GM19025 (cell line): Measurements from ENCODE around the gene PCSK4.
"Not testable (repeated sequence)": the region's sequence is repeated elsewhere in the genome, so short reads cannot be mapped to it uniquely, and the experiment has no call there.

Source experiments
- ATAC-seq: cut with Tn5 transposase; IDR thresholded peaks from one replicate; pipeline ENCODE4 v1.9.1; 2021; ENCODE audit warnings: mild to moderate bottlenecking, low read depth, moderate library complexity; ENCODE audit not compliant: unreplicated experiment

The PCSK4 gene

DNA sequence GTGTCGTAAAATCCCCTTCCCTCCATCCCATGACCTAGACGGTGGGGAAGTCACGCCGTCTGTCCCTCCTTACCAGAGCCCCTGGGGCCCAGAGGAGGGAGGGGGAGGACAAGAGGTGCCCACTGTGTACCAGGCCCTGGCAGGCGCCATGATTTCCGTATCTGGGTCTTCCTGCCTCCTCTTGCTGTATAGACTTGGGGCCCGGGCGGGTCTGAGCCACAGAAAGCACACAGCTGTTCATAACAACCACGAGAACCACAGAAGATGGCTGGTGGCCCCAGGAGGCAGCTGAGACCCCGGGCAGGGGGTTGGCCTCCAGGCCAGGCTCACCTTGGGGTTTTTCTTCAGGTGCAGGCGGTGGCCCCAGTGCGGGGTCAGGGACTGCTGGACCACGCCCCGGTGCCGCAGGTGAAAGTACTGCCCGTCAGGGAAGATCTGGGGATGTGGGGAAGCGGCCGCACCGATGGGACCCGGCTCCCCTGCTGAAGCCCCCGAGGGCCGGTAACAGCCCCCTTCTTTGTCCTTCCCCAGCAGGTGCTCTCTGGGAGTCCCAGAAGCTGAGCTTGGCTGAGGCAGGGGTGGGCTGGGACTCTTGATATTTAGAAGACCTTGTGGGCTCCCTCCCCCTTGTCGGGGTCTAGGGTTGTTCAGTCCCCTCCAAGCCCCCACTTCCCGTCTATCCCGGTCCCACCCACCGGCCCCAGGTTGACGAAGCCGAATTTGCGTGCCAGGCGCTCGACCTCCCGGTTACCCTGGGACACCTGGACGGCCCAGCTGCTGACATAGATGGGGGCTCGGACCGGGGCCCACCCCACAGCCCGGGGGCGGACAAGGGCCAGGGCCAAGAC is 463 bp downstream of the PCSK4 start:
- no peak for ATAC-seq

GRCh38 chr19:1488282-1488601 is 1.9 kb downstream of the PCSK4 start:
- ATAC-seq: no peak

DNA sequence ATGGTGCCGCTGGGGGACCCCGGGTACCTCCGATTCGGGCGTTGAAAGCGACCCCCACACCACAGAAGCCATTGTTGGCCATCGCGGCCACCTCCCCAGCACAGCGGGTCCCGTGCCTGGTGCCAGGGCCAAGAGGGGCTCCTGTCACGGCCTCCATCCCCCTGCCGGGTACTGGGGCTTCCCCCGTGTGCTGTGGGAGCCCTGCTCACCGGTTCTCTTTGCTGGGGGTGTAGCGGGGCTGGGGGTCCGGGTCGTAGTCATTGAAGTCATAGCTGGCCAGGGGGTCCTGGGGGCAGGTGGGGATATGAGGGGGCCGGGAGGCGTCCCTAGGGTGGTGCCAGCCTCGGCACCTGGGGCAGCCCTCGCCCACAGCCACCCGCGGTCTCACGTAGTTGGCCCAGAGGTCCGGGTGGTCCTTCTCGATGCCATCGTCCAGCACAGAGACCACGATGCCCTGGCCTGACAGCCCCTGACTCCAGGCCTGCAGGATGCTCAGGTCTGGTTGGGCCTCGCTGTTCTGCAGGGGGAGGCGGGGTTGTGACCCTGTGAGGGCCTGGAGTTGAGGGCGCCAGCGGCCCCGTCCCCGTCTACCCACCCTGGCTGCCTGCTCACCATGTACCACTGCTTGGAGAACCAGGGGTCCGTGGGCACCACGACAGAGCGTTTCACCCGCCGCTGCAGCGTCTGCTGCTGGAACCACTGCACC is 2.4 kb downstream of the PCSK4 start:
- ATAC-seq: no peak

DNA sequence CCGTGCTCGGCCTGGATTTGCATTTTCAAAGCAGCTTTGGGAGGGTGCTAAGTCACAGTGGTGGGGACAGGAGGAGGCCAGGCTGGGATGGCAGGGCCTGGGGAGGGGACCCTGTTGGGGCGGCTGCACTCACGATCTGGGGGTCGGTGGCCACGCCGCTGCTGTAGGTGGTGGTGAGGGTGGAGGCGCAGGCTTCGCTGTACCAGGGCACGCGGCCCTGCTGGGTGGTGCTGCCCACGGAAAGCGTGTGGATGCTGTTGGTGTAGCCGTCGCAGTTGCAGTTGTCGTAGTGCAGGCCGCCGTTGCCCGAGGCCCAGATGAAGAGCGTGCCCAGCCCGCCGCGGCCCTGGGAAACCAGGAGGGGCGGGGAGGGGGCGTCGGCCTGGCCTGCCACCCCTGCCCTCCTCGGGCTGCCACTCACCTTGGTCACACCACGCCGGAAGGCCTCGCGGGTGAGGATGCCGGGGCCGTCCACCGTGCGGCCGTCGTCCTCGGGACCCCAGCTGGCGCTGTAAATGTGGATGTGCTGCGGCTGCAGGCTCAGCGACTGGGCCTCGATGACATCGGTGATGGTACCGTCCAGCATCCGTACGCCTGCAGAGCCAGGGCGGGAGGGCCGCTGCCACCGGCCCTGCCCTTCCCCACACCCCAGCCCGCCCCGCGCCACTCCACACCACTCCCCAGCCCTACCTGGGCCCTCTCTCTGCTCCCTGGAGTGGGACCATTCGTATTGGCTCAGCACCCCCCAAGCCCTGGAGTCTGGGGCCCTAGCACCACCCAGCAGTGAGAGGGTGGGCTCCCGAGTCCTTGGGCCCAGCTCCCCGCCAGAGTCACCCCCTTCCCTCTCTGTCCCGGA is 3.2 kb downstream of the PCSK4 start:
- no peak for ATAC-seq

- no peak for ATAC-seq
These were observed 6.1 kb downstream of the PCSK4 start for GRCh38 chr19:1483979-1484428.

DNA sequence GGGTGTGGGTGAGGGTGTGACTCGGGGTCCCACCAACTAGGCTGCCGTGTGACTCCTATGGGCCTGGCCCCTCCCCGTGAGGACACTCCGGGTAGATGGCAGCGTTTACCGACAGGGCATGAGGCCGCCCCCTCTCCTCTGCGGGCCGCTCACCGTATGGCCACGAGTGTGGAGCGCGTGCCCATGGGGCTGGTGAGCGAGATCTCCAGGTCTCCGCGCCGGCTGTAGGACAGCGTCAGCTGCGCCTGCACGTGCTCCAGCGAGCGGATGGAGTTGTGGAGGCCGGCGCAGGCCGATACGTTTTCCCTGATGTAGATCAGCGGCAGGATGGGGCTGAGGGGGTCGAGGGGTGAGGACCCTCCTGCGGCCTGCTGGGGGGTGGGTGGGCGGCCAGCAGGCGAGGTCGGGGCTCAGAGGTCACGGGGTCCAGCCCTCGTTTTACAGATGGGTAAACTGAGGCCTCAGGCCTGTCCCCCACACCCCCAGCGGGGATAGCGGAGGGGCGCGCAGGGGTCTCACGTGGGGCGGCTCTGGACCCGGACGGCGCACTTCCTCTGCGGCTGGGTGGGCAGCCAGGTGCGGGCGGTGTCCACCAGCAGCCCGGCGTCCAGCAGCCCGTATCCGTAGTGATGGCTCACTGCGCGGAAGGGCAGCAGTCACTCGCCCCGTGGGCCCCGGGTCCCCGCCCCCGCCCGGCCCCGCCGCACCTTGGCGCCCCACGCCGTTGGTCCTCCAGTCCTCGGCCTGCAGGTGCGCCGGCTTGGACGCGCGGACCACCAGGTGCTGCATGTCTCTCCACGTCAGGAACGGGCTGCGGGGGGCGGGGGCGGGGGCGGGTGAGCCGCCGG is 6.8 kb downstream of the PCSK4 start:
- no peak for ATAC-seq

DNA sequence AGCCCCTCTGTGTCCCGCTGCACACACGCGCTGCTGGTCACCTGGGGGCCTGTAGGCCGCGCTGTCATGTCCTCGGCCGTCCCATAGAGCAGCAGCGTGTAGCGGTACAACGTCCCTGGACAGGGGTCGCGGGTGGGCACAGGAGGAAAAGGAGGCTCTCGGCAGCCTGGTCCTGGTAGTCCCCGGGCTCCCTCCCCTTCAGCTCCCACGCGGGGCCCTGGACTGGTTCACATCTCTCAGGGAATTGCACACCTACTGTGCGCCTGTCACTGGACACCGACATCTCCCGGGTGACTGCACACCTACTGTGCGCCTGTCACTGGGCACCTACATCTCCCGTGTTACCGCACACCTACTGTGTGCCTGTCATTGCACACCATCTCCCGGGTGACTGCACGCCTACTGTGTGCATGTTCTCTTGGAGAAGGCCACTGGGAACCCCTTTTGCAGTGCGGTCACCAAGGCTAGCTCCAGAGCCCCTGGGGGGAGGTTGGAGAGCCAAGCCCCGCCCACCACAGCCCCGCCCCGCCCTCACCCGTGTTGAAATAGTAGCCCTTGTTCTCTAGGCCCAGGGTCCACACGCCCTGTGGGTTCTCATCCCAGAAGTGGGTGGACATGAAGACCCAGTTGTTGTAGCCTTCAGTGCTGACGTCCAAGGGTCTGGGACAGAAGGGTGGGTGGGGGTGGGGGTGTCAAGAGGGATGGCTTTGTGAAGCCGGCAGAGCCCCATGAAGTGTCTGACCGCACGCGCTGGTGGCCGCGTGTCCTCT is 7.6 kb downstream of the PCSK4 start:
- ATAC-seq: no peak

DNA sequence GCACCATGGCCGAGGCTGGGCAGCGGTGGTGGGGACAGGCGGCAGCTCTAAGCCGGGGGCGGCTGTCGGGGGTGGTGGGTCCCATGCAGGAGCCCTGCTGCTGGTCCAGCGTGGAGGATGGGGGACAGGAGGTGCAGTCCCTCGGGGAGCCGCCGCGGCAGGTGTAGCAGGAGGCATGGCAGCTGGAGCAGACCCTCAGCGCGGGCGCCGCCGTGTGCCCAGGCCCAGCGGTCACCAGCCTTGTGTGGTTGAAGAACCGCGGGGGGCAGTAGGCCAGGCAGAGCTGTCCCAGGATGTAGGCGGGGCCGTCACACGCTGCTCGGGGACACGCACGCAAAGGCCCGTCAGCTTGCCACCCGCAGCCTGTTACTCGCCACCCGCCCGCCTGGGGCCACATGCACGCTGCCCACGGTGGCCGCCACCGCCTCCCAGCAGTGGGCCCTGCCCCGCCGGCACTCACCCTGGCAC is 8.2 kb downstream of the PCSK4 start:
- ATAC-seq: no peak

- no peak for ATAC-seq
These were observed 8.8 kb downstream of the PCSK4 start for GRCh38 chr19:1481224-1481892.

DNA sequence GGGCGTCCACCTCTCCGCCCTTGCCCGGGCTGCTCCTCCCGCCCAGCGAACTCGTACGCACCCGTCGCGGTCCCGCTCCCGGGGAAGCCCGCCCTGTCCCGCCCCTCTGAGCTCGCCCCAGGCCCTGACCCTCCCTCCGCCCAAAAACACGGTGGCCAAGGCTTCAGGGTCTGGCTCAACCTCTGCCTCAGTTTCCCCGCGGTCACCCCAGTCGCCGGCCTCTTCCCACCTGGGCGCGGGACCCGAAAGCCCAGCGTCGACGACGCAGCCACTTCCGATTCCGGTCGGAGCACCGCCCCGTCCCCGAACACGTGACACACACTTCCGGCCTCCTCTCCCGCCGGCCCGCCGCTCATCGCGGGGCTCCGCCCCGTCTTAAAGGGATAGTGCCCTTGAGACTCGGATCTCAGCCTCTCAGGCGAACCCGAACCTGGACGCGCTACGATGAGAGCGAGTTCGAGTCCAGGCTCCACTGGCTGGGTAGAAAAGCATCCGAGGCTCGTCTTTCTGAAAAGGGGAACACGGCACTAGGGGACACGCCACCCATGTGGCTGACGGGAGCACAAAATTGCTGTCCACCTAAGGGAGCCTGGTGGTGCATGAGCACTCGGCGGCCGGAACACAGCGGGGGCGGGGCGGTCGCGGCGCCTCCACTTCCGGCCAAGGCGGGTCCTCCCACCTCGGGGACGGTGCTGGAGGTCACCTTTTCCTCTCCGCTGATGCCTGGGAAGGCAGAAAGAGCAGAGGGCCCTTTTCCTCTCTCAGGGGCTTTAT is 11.0 kb downstream of the PCSK4 start, which contains the start of gene C19orf25:
C19orf25 (minus strand) TSS at position 282 of the 774 bp plus-strand sequence. CDS start 312 bp downstream, outside the sequence.
- ATAC-seq: peak; percentile 74

DNA sequence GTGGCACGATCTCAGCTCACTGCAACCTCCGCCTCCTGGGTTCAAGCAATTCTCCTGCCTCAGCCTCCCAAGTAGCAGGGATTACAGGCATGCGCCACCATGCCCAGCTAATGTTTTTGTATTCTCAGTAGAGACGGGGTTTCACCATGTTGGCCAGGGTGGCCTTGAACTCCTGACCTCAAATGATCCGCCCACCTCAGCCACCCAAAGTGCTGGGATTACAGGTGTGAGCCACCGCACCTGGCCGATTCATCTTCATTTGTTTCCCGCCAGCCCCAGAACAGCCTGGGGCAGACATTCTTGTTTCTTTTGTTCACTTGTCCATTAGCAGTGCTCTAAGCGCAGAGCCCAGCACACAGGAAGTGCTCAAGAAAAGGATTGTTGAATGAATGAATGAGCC is 13.1 kb downstream of the PCSK4 start:
- ATAC-seq: not testable (repeated sequence)

DNA sequence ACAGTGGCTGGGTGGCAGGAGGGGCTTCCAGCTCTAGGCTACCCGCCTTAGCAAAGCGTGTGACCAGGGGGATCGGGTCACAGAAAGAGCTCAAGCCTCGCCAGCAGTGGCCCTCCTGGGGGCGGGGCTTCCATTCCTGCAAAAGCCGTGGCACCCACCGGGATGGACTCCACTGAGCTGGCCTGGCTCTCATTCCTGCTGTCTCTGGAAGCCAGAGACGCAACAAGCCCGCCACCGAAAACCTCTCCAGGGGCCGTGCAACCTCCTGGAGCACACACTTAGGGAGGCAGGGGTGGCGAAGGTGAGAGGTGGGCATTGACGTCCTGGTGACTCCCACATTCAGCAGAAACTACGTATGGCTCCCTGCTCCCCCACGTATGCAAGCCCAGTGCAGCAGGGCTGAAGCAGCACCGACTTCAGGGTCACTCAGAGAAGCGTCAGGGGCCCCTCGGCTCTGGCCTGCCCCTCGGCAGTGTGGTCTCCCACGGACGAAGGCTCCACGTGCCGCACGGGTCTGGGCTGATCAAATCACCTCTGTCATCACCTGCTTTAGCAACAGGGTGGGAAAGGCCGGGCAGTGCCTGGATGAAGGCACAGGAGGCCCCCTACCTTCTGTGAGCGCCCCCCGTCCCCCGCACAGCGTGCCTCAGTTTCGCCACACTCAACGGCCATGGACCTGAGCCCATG is 14.3 kb downstream of the PCSK4 start:
- no peak for ATAC-seq

GRCh38 chr19:1474765-1475351 is 15.3 kb downstream of the PCSK4 start:
- ATAC-seq: no peak

DNA sequence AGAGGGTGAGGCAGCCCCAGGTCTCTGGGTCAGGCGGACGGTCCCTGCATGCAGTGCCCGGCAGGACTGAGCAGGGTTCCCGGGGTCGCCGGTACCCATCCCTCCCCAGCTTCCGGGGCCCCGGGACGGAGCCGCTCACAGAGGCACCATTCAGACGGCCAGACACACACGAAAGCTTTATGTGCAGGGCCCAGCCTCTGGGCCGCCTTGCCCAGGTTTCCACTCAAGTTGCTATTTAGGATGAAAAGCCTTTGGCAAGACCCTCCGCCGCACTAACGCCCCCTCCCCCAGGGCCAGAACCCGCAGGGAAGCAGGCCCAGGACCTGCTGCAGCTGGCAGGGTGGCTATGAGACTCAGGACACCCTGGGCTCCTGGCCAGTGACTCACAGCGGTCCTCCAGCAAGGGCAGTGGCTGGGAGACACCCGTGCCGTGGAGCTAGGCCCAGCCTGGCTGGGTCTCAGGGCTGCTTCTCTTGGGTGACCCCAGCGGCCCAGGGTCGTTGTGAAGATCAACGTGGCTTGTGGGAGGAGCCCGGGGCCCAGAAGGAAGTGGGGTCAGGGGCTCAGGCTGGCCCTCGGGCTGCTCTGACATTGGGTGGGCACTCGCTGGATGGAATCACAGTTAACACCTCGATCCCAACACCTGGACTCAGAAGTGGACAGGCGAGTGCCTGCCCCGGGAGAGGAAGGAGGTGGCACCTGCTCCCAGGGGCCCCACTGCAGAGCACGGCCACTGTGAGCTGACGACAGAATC is 16.0 kb downstream of the PCSK4 start:
- no peak for ATAC-seq

GRCh38 chr19:1473085-1473851 is 16.9 kb downstream of the PCSK4 start:
- ATAC-seq: no peak
